Breast epithelium (tissue), 3 donors: Measurements from ENCODE around the gene NEO1.

Source experiments
- POLR2A ChIP-seq: fragments of 450-650 bp; IDR thresholded peaks from one replicate; pipeline ENCODE4 v1.6.1; 2016; ENCODE audit warnings: antibody characterized with exemption, mild to moderate bottlenecking, moderate library complexity
- POLR2AphosphoS5 ChIP-seq, 3 donors: sonication (generic); formaldehyde crosslinking; IDR thresholded peaks; one replicate each; pipeline ENCODE4 v1.6.1; 2017; ENCODE audit warnings: antibody characterized with exemption in 3 of 3

GRCh38 chr15:73130830-73131229, 78.6 kb downstream of the NEO1 start:
- TF ChIP-seq POLR2A (no peak), POLR2AphosphoS5 (IDR thresholded peaks at IDR 0.05) (no peak)
